ENCODE data around the gene POLR2J. TPM values are rescaled to one million over a fixed set of nuclear protein-coding genes. Genes with fewer than 3 reads are reported as not detected.
"Not testable (repeated sequence)": the region's sequence is repeated elsewhere in the genome, so short reads cannot be mapped to it uniquely, and the experiment has no call there.

Gene POLR2J
- polyA plus RNA-seq, 3 donors from 2014 or later: 103 to 115 (median 115) TPM

DNA sequence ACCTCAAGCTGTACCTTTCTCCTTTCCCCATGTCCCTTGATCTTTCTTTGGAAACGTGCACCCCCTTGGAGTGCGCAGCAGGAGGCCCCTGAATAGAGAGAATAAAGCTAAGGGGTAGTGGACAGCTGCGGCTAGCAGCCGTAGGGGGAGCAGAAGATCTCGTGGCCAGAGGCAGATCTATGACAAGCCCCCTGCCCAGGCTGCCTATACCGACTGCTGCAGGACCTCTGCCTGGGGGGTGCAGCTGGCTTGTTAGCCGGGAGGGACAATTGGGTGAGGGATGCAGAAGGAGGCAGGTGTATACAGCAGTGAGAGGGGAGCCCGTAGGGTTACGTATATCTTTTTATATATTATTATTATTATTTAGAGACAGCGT lies 475 bp upstream of the POLR2J start:
- not testable (repeated sequence) for H3K9me3 Mint-ChIP-seq; H3K36me3 Mint-ChIP-seq; H3K27me3 Mint-ChIP-seq (ENCODE audit: low read depth in 3 of 3); DNase-seq; H3K4me3 Mint-ChIP-seq; H3K4me1 Mint-ChIP-seq; H3K27ac Mint-ChIP-seq

DNA sequence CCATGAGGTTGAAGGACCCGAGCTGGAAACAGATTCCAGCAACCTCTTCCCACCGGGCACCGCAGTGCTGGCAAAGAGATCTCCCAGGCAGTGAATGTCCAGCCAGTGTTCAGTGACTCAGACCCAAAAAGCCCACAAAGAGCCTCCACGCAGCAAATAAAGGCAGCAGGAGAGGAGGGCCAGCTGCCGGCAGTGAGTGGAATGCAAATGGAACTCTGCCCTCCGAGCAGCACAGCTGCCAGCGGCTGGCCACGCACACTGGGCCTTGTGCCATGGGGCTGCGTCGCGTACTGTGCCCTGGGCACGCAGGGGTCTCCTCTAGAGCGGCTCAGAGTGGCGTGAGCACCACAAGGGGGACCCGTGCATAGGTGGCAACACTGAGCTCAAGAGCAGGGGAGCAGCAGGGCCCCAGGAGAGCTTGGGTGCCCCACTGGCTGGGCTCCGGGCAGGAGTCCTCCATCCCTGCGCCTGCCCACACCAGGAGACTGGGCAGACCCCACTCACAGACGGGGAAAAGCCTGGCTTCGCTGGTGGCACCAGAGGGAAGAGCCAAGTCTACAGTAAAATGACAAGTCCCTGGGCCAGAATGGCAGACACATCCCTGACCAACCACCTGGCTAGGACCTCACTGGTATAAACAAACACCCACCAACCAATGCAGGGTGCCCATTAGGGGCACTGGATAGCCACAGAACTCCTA lies 3.8 kb downstream of the POLR2J start:
- H3K4me3 Mint-ChIP-seq; H3K27me3 Mint-ChIP-seq (ENCODE audit: low read depth in 3 of 3); H3K27ac Mint-ChIP-seq; DNase-seq; H3K36me3 Mint-ChIP-seq; H3K4me1 Mint-ChIP-seq; H3K9me3 Mint-ChIP-seq: not testable (repeated sequence)

DNA sequence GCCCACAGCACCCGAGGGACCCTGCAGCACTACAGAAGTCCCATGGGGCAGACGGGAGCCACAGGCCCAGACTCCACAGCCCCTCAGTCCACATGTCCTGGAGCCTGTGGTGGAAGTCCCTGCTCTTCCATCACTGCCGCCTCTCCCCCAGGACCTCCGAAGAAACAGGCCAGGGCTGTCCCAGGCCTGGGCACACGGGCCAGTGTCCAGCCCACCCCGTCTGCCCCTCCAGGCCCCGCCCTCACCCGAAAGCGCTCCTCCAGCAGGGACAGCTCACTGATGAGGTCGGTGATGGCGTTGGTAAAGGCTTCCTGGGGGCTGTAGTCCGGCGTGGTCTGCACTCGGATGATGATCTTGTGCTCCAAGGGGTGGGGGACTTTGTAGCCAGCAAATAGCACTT lies 4.6 kb downstream of the POLR2J start:
- not testable (repeated sequence) for H3K4me1 Mint-ChIP-seq; H3K4me3 Mint-ChIP-seq; H3K9me3 Mint-ChIP-seq; H3K27ac Mint-ChIP-seq; H3K27me3 Mint-ChIP-seq (ENCODE audit: low read depth in 3 of 3); H3K36me3 Mint-ChIP-seq; DNase-seq

DNA sequence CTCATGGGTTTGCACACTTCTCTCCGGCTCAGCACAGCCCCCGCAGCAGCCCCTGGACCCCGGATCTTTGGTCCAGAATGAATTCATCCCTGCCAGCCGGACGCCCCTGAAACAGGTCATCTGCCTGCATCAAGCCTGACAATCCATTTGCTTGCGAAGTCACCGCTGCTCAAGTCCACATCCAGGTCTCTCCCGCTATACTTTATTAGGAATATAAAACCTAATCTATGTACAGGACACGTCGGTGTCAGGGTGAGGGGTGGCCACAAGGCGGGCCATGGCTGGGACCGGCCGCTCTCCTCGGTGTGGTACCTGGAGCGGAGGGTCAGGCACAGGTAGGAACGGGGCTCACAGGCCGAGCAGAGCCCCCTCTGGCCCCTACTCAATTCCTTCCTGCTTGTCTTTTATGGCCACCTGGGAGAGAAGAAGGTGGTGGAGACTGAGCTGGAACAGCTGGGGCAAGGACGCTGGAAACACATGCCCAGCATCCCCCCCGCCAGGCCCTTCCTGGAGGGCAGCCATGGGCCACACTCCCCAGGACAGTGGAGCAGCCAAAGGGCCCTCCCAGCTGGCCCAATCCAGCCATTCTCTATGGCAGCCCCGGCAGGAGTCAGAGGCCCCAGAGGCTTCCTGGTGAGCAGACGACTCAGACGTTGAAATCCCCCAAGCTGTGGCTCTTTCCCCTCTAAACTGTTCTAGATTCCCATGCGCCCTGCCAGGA lies 5.3 kb downstream of the POLR2J start:
- H3K36me3 Mint-ChIP-seq: peaks cover 0 to 4% (median 0%) of the 10 kb centered on the region in 3 donors
- no peaks in the 10 kb centered on the region for H3K4me1 Mint-ChIP-seq
- H3K9me3 Mint-ChIP-seq: no peaks in the 10 kb centered on the region
- peaks cover 0 to 5% (median 0%) of the 10 kb centered on the region in 3 donors for H3K27me3 Mint-ChIP-seq (ENCODE audit: low read depth in 3 of 3)
- H3K27ac Mint-ChIP-seq: no peak overlapping the region
- DNase-seq: no peak
- H3K4me3 Mint-ChIP-seq: no peak overlapping the region

DNA sequence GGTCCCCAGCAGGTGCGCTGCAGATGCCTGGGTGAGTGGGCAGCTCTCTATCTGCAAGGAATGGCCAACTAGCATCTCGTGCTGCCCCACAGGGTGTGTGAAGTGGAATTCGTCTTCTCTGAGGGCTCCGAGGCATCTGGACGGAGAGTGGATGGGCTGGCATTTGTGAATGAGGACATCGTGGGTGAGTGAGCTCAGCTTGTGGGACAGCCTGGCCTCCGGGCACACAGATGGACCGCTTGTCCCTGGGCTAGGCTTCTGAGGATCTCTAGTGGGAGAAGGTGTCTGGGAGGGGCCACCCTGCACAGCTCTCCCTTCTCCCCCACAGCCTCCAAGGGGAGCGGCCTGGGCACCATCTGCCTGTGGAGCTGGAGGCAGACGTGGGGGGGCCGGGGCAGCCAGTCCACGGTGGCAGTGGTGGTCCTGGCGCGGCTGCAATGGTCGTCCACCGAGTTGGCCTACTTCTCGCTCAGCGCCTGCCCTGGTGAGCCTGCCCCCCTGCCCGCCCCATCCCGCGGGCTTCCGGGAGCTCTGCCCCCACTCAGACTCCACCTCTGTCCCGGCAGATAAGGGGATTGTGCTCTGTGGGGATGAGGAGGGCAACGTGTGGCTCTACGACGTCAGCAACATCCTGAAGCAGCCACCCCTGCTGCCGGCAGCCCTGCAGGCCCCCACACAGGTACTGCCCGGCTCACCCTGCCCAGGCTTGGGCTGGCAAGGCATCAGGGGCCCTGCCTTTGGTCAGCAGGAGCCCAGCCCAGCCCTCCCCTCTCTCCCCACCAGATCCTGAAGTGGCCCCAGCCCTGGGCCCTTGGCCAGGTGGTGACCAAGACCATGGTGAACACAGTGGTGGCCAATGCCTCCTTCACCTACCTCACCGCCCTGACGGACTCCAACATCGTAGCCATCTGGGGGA lies 6.3 kb downstream of the POLR2J start:
- Mint-ChIP-seq H3K27ac (peak overlapping the region in 1 of 6 donors; percentile 83), H3K9me3 (no peaks in the 10 kb centered on the region), H3K36me3 (peaks cover 0 to 4% (median 0%) of the 10 kb centered on the region in 3 donors), H3K27me3 (ENCODE audit: low read depth in 3 of 3) (peaks cover 0 to 5% (median 0%) of the 10 kb centered on the region in 3 donors), H3K4me3 (no peak overlapping the region), H3K4me1 (no peaks in the 10 kb centered on the region)
- no peak for DNase-seq

DNA sequence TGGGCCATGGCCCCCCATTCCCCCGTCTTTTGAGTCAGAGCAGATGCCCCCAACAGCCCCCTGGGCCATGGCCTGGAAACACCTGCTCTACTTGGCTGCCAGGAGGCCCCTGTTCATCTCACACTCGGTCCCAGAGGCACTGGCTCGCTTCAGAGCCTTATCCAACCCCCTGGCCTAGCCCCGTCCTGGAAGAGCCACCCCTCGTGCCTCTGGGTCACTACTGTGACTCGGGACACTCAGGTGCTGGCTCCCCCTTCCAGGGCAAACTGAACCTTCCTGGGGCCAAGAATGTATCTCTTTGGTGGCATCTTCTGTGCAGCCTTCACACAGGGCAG lies 7.0 kb downstream of the POLR2J start:
- H3K4me1 Mint-ChIP-seq: peaks cover 4 to 5% of the 10 kb centered on the region in 2 donors
- no peaks in the 10 kb centered on the region for H3K9me3 Mint-ChIP-seq
- H3K27ac Mint-ChIP-seq: peak overlapping the region in 1 of 6 donors; percentile 83
- DNase-seq: no peak
- H3K4me3 Mint-ChIP-seq: no peak overlapping the region
- H3K36me3 Mint-ChIP-seq: peaks cover 0 to 4% (median 0%) of the 10 kb centered on the region in 3 donors
- peaks cover 0 to 5% (median 2%) of the 10 kb centered on the region in 3 donors for H3K27me3 Mint-ChIP-seq (ENCODE audit: low read depth in 3 of 3)

DNA sequence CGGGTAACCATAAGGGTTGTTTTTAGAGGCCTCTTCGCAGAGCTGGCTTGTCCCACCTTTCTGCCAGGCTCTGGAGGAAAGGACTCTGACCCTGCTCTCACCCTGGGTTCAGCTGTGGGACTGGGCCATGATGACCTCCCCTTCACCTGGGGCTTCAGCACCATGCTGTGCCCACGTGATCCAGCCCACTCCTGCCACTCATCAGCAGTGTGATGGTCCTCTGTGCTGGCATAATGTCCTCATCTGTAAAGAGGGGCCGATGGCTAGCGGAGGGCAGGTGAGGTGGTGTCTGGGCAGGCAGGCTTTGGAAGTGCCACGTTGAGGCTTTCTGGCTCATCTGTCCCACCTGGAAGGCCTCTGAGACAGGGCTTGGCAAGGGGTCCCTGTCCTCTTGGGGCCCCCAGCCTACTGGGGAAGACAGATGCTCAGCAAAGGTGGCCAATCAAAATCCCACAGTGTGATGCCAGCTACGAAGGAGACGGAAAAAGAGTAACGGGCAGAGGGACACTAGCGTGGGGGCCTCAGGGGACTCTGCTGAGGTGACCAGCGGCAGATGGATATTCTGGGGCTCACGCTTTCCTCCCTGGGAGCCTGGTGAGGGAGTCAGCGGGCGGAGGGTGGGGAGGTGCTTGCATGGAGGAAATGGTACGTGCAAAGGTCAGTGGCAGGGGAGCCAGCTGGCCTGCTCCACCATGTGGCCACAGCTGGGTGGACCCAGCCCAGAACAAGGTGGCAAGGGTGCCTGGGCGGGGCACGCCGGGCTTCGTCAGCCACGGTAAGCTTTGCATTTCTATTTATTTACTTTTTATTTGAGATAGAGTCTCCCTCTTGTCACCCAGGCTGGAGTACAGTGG lies 8.5 kb downstream of the POLR2J start:
- peaks cover 0 to 4% (median 0%) of the 10 kb centered on the region in 3 donors for H3K36me3 Mint-ChIP-seq
- peaks cover 0 to 6% (median 4%) of the 10 kb centered on the region in 3 donors for H3K27me3 Mint-ChIP-seq (ENCODE audit: low read depth in 3 of 3)
- peaks cover 16 to 19% of the 10 kb centered on the region in 2 donors for H3K4me1 Mint-ChIP-seq
- no peak overlapping the region for H3K4me3 Mint-ChIP-seq
- peak overlapping the region in 1 of 6 donors; percentile 40 for H3K27ac Mint-ChIP-seq
- no peaks in the 10 kb centered on the region for H3K9me3 Mint-ChIP-seq
- DNase-seq: no peak

DNA sequence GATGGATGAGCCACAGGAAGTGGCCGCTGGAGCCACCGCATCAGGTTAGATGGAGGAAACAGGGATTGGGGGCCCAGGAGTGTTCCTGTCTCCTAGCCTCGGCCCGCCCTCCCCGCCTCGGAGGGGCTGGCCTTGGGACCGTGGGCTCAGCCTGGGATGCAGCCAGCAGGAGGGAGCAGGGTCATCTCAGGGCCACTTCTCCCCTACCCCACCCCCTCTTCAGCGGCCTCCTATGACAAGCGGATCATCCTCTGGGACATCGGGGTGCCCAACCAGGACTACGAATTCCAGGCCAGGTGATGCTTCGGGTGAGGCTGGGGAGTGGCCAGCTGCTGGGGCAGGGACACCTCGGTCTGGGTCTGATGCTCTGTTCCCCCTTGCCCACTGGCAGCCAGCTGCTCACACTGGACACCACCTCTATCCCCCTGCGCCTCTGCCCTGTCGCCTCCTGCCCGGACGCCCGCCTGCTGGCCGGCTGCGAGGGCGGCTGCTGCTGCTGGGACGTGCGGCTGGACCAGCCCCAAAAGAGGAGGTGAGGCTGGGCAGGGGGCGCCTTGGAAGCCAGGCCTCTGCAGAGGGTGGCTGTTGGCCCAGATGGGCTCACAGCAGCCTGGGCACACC lies 9.3 kb downstream of the POLR2J start:
- no peak for DNase-seq
- Mint-ChIP-seq H3K4me1 (peaks cover 16 to 20% of the 10 kb centered on the region in 2 donors), H3K27me3 (ENCODE audit: low read depth in 3 of 3) (peaks cover 0 to 6% (median 4%) of the 10 kb centered on the region in 3 donors), H3K9me3 (no peaks in the 10 kb centered on the region), H3K4me3 (no peak overlapping the region), H3K36me3 (peaks cover 0 to 4% (median 0%) of the 10 kb centered on the region in 3 donors), H3K27ac (no peak overlapping the region)

DNA sequence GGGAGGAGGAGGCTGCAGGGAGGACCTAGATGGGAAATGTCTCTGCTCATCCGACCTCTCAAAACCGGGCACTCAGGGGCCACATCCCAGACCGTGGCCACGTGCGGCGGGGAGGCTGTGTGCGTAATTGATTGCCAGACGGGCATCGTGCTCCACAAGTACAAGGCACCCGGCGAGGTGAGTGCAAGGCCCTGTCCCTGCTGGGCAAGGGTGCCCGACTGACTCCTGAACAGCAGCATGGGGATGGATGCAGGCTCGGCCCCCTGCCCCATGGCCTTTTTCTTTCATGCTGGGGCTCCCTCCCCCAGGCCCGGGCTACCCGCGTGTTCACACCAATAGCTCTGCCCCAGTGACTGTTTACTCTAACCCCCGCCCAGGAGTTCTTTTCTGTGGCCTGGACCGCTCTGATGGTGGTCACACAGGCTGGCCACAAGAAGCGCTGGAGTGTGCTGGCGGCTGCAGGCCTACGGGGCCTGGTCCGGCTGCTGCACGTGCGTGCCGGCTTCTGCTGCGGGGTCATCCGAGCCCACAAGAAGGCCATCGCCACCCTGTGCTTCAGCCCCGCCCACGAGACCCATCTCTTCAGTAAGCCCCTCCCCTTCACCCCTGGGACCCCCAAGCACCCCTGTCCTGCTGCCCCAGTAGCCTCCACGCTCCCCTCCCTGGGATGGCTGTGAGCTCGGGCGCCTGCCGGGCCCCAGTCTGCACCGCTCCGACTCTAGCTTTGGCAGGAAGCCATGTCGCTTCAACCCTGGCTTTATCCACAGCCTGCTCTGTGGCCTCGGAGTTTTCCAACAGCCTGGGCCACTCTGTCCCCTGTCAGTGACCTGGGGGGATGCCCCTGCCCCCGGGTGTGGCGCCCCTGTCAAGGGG lies 10.0 kb downstream of the POLR2J start:
- H3K27ac Mint-ChIP-seq: no peak overlapping the region
- H3K36me3 Mint-ChIP-seq: peaks cover 0 to 4% (median 0%) of the 10 kb centered on the region in 3 donors
- H3K9me3 Mint-ChIP-seq: no peaks in the 10 kb centered on the region
- peaks cover 23 to 26% of the 10 kb centered on the region in 2 donors for H3K4me1 Mint-ChIP-seq
- DNase-seq: no peak
- H3K27me3 Mint-ChIP-seq (ENCODE audit: low read depth in 3 of 3): peaks cover 0 to 9% (median 4%) of the 10 kb centered on the region in 3 donors
- no peak overlapping the region for H3K4me3 Mint-ChIP-seq

DNA sequence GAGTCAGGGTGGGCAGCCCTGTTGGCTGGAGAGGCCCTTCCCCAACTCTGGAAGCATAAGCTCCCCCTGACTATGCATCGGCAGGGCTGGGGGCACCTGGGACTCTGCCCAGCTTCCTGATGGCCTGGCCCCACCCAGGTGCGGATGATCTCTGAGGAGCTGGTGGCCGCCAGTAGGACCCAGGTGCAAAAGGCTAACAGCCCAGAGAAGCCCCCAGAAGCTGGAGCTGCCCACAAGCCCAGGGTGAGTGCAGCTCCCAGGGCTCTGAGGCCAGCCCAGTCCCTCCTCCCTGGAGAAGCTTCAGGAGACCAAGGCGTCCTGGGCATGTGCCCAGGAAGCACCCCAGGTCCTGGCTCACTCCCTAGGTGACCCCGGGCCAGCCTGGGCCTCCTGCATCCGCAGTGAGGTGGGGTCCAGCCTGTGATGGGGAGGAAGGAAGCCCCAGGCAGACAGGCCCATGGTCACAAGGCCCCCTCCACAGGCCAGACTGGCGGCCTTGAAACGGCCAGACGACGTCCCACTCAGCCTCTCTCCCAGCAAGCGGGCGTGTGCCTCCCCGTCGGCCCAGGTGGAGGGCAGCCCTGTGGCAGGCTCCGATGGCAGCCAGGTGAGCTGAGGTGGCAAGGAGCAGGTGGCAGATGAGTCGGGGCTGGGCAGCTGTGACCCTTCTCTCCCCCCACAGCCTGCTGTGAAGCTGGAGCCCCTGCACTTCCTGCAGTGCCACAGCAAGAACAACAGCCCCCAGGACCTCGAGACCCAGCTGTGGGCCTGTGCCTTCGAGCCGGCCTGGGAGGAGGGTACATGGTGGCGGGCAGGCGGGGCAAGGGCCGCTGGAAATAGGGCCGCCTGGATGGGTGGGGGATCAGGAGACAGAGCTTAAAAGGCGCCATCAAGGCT lies 10.9 kb downstream of the POLR2J start:
- no peak overlapping the region for H3K4me3 Mint-ChIP-seq
- H3K9me3 Mint-ChIP-seq: no peaks in the 10 kb centered on the region
- no peak overlapping the region for H3K27ac Mint-ChIP-seq
- peaks cover 0 to 9% (median 4%) of the 10 kb centered on the region in 3 donors for H3K27me3 Mint-ChIP-seq (ENCODE audit: low read depth in 3 of 3)
- H3K36me3 Mint-ChIP-seq: peaks cover 0 to 4% (median 0%) of the 10 kb centered on the region in 3 donors
- no peak for DNase-seq
- peaks cover 26 to 30% of the 10 kb centered on the region in 2 donors for H3K4me1 Mint-ChIP-seq

DNA sequence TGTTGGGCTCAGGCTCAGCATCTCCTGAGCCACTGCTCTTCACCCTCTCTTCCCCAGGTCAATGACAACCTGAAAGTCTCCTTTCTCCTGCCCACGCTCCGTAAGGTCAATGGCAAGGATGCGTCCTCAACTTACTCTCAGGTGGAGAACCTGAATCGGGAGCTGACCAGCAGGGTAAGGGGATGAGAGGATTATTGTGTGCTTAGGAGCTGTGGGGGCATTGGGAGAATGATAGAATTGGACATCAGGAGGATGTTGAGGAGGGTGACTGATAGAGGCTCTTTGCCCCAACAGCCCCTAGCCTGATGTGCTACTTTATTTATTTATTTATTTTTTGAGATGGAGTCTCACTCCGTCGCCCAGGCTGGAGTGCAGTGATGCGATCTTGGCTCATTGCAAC lies 12.6 kb downstream of the POLR2J start:
- H3K27me3 Mint-ChIP-seq (ENCODE audit: low read depth in 3 of 3): peaks cover 0 to 7% (median 4%) of the 10 kb centered on the region in 3 donors
- no peak for DNase-seq
- peaks cover 0 to 3% (median 0%) of the 10 kb centered on the region in 3 donors for H3K36me3 Mint-ChIP-seq
- peak overlapping the region; percentile 80 to 95 (median 88) for H3K4me3 Mint-ChIP-seq
- peaks cover 30 to 44% of the 10 kb centered on the region in 2 donors for H3K4me1 Mint-ChIP-seq
- no peaks in the 10 kb centered on the region for H3K9me3 Mint-ChIP-seq
- peak overlapping the region in 2 of 6 donors; percentile 56 to 84 for H3K27ac Mint-ChIP-seq

Measured in immature natural killer cell (primary cell).